Measurements from ENCODE around the gene FLACC1.
A peak's percentile ranks its signal among the peaks of the same experiment; 100 is the strongest.
"Not testable (repeated sequence)": the region's sequence is repeated elsewhere in the genome, so short reads cannot be mapped to it uniquely, and the experiment has no call there.

The FLACC1 gene

GRCh38 chr2:201349601-201350000, 7.5 kb downstream of the FLACC1 start:
- no peak for DNase-seq (ENCODE audit: low read depth)

- DNase-seq (ENCODE audit: low read depth): no peak
Observed at GRCh38 chr2:201348758-201349157, 8.4 kb downstream of the FLACC1 start.

- no peak for DNase-seq (ENCODE audit: low read depth)
Observed at GRCh38 chr2:201347138-201347537, 10.0 kb downstream of the FLACC1 start.

- DNase-seq (ENCODE audit: low read depth): no peak
Observed at GRCh38 chr2:201345625-201346213, 11.4 kb downstream of the FLACC1 start.

GRCh38 chr2:201344663-201345366, 12.3 kb downstream of the FLACC1 start:
- no peak for DNase-seq (ENCODE audit: low read depth)

- DNase-seq (ENCODE audit: low read depth): no peak
Observed at GRCh38 chr2:201343559-201343958, 13.6 kb downstream of the FLACC1 start.

GRCh38 chr2:201342923-201343322, 14.2 kb downstream of the FLACC1 start:
- no peak for DNase-seq (ENCODE audit: low read depth)

GRCh38 chr2:201329409-201329808, 27.7 kb downstream of the FLACC1 start:
- DNase-seq (ENCODE audit: low read depth): no peak

GRCh38 chr2:201327678-201328077, 29.5 kb downstream of the FLACC1 start:
- no peak for DNase-seq (ENCODE audit: low read depth)

GRCh38 chr2:201322772-201323171, 34.4 kb downstream of the FLACC1 start:
- DNase-seq (ENCODE audit: low read depth): no peak

- DNase-seq (ENCODE audit: low read depth): no peak
Observed at GRCh38 chr2:201320701-201321100, 36.4 kb downstream of the FLACC1 start.

GRCh38 chr2:201320257-201320656, 36.9 kb downstream of the FLACC1 start:
- DNase-seq (ENCODE audit: low read depth): no peak

GRCh38 chr2:201319511-201319910, 37.6 kb downstream of the FLACC1 start:
- no peak for DNase-seq (ENCODE audit: low read depth)

GRCh38 chr2:201313362-201313761, 43.8 kb downstream of the FLACC1 start:
- no peak for DNase-seq (ENCODE audit: low read depth)

GRCh38 chr2:201308914-201309313, 48.2 kb downstream of the FLACC1 start:
- no peak for DNase-seq (ENCODE audit: low read depth)

- peak; percentile 58 for DNase-seq (ENCODE audit: low read depth)
Observed at GRCh38 chr2:201307876-201308275, 49.3 kb downstream of the FLACC1 start.

GRCh38 chr2:201299929-201300328, 57.2 kb downstream of the FLACC1 start:
- not testable (repeated sequence) for DNase-seq (ENCODE audit: low read depth)

- no peak for DNase-seq (ENCODE audit: low read depth)
Observed at GRCh38 chr2:201298462-201299052, 58.6 kb downstream of the FLACC1 start.

GRCh38 chr2:201290457-201291148, 66.5 kb downstream of the FLACC1 start:
- not testable (repeated sequence) for DNase-seq (ENCODE audit: low read depth)

GRCh38 chr2:201285499-201285898, 71.6 kb downstream of the FLACC1 start:
- DNase-seq (ENCODE audit: low read depth): no peak

- no peak for DNase-seq (ENCODE audit: low read depth)
Observed at GRCh38 chr2:201280191-201281040, 76.7 kb downstream of the FLACC1 start.

- no peak for DNase-seq (ENCODE audit: low read depth)
Observed at GRCh38 chr2:201279079-201279478, 78.1 kb downstream of the FLACC1 start.
